Measurements from ENCODE around the gene BMP2K. TPM values are rescaled to one million over a fixed set of nuclear protein-coding genes. Genes with fewer than 3 reads are reported as not detected.

The BMP2K gene
- polyA plus RNA-seq, 1 donor, result 17.2 TPM

- no peak for DNase-seq
Measured at GRCh38 chr4:78937837-78938236, 161.7 kb downstream of the BMP2K start.

GRCh38 chr4:78938474-78938867, 162.3 kb downstream of the BMP2K start:
- DNase-seq, result no peak

GRCh38 chr4:78938868-78939666, 162.9 kb downstream of the BMP2K start, which contains the start of gene PAQR3:
PAQR3 (minus strand) TSS chr4:78939438; CDS start chr4:78939224, 214 bp downstream.
- peak; percentile 92 for DNase-seq

GRCh38 chr4:78939667-78940008, 163.5 kb downstream of the BMP2K start:
- no peak for DNase-seq

DNA sequence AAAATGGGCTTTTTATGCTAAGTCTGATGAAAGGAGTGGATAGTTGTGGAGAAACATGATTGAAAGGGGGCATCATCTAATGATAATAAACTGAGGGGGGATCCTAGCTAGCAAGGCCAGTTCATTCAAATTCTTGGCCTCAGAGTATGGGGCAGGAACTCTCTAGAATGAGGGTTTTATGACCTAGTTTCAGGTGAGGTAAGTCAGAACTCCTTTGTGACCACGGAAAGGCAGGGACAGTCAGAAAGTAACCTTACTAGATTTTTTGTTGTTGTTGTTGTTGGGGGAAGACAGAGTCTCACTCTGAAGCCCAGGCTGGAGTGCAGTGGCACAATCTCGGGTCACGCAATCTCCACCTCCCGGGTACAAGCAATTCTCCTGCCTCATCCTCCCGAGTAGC, 164.6 kb downstream of the BMP2K start:
- no peak for DNase-seq

DNA sequence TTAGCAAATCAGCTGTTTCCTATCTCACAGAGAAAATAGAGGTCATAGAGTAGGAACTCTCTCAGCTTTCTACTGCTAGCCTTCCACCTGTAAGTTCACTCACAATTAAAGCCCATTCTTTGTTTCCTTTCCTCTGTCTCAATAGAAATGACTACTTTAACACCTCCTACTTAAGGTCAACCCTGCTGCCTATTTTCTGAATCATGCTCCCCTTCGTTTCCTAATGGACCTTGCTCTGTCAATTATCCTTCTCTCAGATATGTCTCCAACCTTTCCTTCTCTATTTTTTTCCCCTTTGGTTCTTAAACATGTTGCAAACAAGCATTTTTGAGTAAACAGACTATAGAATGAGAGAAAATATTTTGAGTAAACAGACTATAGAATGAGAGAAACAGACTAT, 168.2 kb downstream of the BMP2K start:
- no peak for DNase-seq

DNA sequence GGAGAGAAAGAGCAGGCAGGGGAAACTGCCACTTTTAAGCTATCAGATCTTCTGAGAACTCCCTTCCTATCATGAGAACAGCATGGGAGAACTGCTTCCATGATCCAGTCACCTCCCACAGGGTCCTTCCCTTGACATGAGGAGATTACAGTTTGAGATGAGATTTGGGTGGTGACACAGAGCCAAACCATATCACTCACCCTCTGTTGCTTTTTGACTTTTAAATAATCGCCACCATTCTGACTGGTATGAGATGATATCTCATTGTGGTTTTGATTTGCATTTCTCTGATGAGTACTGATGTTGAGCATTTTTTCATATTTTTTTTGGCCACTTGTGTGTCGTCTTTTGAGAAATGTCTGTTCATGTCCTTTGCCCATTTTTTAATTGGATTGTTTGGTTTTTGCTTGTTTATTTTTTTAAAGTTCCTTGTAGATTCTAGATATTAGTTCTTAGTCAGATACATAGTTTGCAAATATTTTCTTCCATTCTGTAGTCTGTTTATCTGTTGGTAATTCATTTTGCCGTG, 169.6 kb downstream of the BMP2K start:
- no peak for DNase-seq

GRCh38 chr4:78949735-78950134, 173.6 kb downstream of the BMP2K start:
- DNase-seq, result no peak

GRCh38 chr4:78951862-78952472, 175.8 kb downstream of the BMP2K start:
- peak; percentile 54 for DNase-seq

DNA sequence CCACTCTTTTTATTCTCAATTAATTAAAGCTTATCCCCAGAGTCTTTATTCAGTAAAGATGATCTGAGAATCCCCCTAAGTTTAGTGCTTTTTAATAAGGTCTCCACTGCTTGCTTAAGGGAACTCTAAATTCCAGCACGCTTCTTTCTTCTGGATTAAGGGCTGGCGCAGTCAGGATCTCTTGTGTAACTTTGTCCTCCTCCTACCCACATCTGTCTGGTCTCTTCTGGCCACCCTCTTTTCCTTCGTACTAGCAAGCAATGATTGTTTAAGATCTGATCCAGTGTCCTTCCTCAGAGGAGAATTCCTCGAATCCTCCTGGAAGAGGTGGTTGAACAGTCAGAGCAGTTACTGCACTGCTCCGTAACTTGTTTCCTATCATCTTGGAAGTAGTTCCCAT, 177.1 kb downstream of the BMP2K start:
- no peak for DNase-seq

DNA sequence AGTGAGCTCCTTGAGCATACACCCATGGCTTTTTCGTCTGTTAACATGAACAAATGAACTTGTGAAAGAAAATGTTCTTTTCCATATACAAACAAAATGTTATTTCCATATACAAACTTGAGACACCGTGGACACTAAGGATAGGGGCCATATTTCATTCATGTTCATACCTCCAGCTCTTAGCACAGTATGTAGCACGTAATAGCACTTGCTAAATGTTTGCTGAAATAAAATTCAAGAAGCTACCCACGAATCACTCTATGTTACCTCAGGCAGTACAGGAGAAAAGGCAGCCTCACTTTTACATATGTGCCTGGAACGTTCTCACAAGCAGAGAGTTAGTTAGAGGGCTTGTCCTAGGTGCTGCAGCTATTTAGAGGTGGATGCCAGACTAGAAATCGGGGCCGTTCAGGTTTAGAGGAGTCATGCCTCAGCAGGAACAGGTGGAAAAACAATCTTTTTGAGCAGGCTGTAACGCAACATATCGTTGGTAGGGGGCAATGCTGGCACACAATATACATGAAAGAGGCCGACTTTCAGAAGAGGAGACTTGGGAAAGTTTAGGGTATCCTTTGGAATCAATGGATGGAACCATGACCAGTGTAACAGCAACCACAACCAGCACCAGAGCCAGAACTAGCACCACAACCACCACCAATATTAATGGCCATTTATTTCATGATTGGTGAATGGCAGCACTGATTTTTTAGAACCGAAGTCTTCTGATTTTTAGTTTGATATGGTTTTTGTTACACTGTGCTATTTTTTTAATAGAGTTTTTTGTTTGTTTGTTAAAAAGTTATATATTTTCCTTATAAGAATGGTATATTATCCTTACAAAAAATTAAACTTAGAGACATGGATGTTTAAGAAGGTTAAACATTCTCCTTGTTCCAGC, 177.9 kb downstream of the BMP2K start:
- peak; percentile 21 for DNase-seq

DNA sequence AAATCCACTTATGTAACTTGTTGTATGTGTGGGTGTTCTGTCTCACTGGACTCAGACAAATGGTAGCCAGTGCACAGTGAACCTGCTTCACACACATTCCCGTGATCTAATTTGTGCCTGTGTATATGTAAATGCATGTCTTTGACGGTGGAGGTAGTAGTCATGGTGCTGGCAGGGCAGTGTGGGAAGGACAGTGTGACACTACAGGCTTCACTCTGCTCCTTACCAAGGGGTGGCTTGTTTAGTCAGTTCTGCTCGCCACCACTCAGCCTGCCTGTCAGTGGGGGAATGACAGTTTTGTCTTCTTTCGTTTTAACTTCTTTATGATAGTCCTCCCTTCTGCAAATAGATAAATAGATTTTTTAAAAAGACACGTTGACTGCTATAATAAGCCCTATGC, 180.8 kb downstream of the BMP2K start:
- DNase-seq, result no peak

DNA sequence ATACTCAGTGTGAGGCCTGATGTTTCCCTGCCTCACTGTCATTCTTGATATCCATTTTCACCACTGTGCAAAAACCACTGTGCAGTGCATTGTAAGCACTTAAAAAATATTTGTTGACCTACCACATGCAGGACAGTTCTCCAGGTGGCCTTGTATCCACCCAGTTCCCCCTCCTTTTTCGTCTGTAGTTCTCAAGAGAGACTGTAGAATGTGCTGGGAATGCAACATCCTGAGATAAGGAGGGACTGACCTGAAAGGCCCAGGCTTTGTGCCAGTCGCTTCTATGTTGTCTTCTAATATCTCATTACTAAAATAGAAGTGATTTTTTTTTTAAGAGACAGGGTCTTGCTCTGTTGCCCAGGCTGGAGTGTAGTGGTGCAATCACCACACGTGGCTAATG, 184.8 kb downstream of the BMP2K start:
- DNase-seq, result no peak

Other genes with a start within 250 kb of the BMP2K start
- gene ANXA3, start 224.6 kb upstream of the BMP2K start, polyA plus RNA-seq (ENCODE audit: insufficient read length), result 5.6 TPM
- gene PAQR3, start 163.1 kb downstream of the BMP2K start, polyA plus RNA-seq (ENCODE audit: insufficient read length), result 11.2 TPM

All from hindlimb muscle (tissue), 1 donor.